GM12878 (cell line): ENCODE data around the gene CPNE6. TPM values are rescaled to one million over a fixed set of nuclear protein-coding genes. Genes with fewer than 3 reads are reported as not detected.

ENCODE experiments used
- ATAC-seq: fragments of 200-7000 bp; cut with Tn5 transposase; 3 replicates; pipeline ENCODE4 v1.9.1; 2020; ENCODE audit warnings: mild to moderate bottlenecking, moderate library complexity
- BruUV-seq: library from RNA; stranded (reverse); fragments of 400-500 nt; replicated peaks from 2 replicates; lab custom pipeline; 2021; lab: Mats Ljungman, UMichigan
- CTCF ChIA-PET: fragments of 300-600 bp; sonication (Branson Sonifier 250); formaldehyde crosslinking; extraction: SDS; loops from one replicate; lab custom pipeline; 2021; ENCODE audit warnings: inconsistent platforms; lab: Yijun Ruan, JAX
- POLR2A ChIA-PET: fragments of 350-600 bp; formaldehyde crosslinking; extraction: SDS; loops from one replicate; lab custom pipeline; 2021; ENCODE audit warnings: inconsistent platforms; lab: Charles Lee
- RAD21 ChIA-PET: fragments of 300-600 bp; sonication (Branson Sonifier 250); formaldehyde crosslinking; loops from one replicate; lab custom pipeline; 2023; ENCODE audit warnings: antibody characterized with exemption; ENCODE audit not compliant: unreplicated experiment; lab: Charles Lee
- SMC1A ChIA-PET: fragments of 300-600 bp; sonication (Branson Sonifier 250); formaldehyde crosslinking; loops from one replicate; lab custom pipeline; 2023; ENCODE audit not compliant: unreplicated experiment, uncharacterized antibody; lab: Charles Lee
- DNase-seq: peaks from one replicate; pipeline ENCODE4 v3.0.0-alpha.2; 2011; ENCODE audit warnings: low read depth, low spot score
- FAIRE-seq: peaks from 3 replicates; lab custom pipeline; 2011; peaks lifted over from hg19 to GRCh38; lab: Jason Lieb, UNC
- H2AFZ ChIP-seq: 2 replicates; pipeline ENCODE4 v1.6.0; 2011; ENCODE audit warnings: low read depth, low read length, control low read depth; ENCODE audit not compliant: control insufficient read depth
- H3K27ac ChIP-seq: 2 replicates; pipeline ENCODE4 v1.5.1; 2011; ENCODE audit warnings: control low read depth; ENCODE audit not compliant: control insufficient read depth, insufficient read depth
- H3K27me3 ChIP-seq, 2 experiments: replicated peaks in 1 of 2; 2 replicates each; pipeline versions ENCODE4 v1.6.0 to v1.6.1; 2011; ENCODE audit warnings: low read length in 1 of 2; ENCODE audit not compliant: control insufficient read depth in 2 of 2, insufficient read depth in 2 of 2
- H3K36me3 ChIP-seq, 2 experiments: 2 replicates each; pipeline ENCODE4 v1.5.1; 2011; ENCODE audit warnings: low read length in 1 of 2; ENCODE audit not compliant: control insufficient read depth in 2 of 2, insufficient read depth in 2 of 2
- H3K4me1 ChIP-seq: 2 replicates; pipeline ENCODE4 v1.6.1; 2011; ENCODE audit warnings: mild to moderate bottlenecking, low read length, moderate library complexity, mixed read lengths; ENCODE audit not compliant: control insufficient read depth, insufficient read depth
- H3K4me2 ChIP-seq: 2 replicates; pipeline ENCODE4 v1.6.0; 2011; ENCODE audit warnings: control low read depth; ENCODE audit not compliant: control insufficient read depth, insufficient read depth
- H3K4me3 ChIP-seq: fragments of 200-600 bp; sonication (generic); 2 replicates; pipeline ENCODE4 v1.5.1; 2016
- H3K79me2 ChIP-seq: 2 replicates; pipeline ENCODE4 v1.6.0; 2011; ENCODE audit warnings: low read length; ENCODE audit not compliant: control insufficient read depth, insufficient read depth
- H3K9ac ChIP-seq: 2 replicates; pipeline ENCODE4 v1.8.0; 2011; ENCODE audit warnings: low read length, control low read depth, mixed read lengths; ENCODE audit not compliant: control insufficient read depth, insufficient read depth
- H3K9me3 ChIP-seq: replicated peaks from 3 replicates; pipeline ENCODE4 v1.5.1; 2011; ENCODE audit warnings: mild to moderate bottlenecking, low read length; ENCODE audit not compliant: control insufficient read depth, insufficient read depth
- H4K20me1 ChIP-seq: 2 replicates; pipeline ENCODE4 v1.6.0; 2011; ENCODE audit not compliant: control insufficient read depth, insufficient read depth
- FOXM1 ChIP-seq: IDR thresholded peaks from 2 replicates; pipeline ENCODE4 v1.6.1; 2012; ENCODE audit warnings: low read depth, mild to moderate bottlenecking, inconsistent platforms, low read length, moderate library complexity
- HDAC2 ChIP-seq: fragments of 200-600 bp; sonication (generic); IDR thresholded peaks from 2 replicates; pipeline ENCODE4 v1.6.1; 2017
- JUNB ChIP-seq: IDR thresholded peaks from 2 replicates; pipeline ENCODE4 v1.6.1; 2016; ENCODE audit warnings: antibody characterized with exemption, mild to moderate bottlenecking
- KAT2A ChIP-seq: conservative IDR thresholded peaks from 2 replicates; pipeline ENCODE4 v1.6.1; 2011; ENCODE audit warnings: low read depth, low read length; ENCODE audit not compliant: control insufficient read depth
- POU2F2 ChIP-seq: IDR thresholded peaks from 3 replicates; pipeline ENCODE4 v1.6.1; 2011; ENCODE audit warnings: low read depth, mild to moderate bottlenecking, low read length, borderline replicate concordance
- RFX5 ChIP-seq: IDR thresholded peaks from 2 replicates; pipeline ENCODE4 v1.6.1; 2011; ENCODE audit warnings: low read depth, low read length, improper control_type of control experiment
- RUNX3 ChIP-seq: IDR thresholded peaks from 2 replicates; pipeline ENCODE4 v1.6.1; 2012; ENCODE audit warnings: low read length, inconsistent platforms
- SIN3A ChIP-seq: IDR thresholded peaks from 2 replicates; pipeline ENCODE4 v1.6.1; 2012; ENCODE audit warnings: low read depth, low read length, improper control_type of control experiment
- TCF7 ChIP-seq: IDR thresholded peaks from 2 replicates; pipeline ENCODE4 v1.6.1; 2014; ENCODE audit warnings: antibody characterized with exemption, borderline replicate concordance
- WGBS: methylation state at CpG from one replicate; pipeline ENCODE4 v1.1.6; 2016; ENCODE audit warnings: low lambda C conversion rate; ENCODE audit not compliant: insufficient replicate concordance, insufficient coverage; ENCODE audit errors: missing lambda C conversion rate; 5-methylcytosine and 5-hydroxymethylcytosine counted together
- in situ Hi-C: fragments of 300-500 bp; cut with MboI; formaldehyde crosslinking; loops from 9 replicates; pipeline ENCODE4 v1.14.3; 2018; ENCODE audit warnings: mixed read lengths
- intact Hi-C: fragments of 100-400 bp; cut with micrococcal nuclease; formaldehyde crosslinking; loops from one replicate; pipeline ENCODE4 v1.14.2; 2022; ENCODE audit not compliant: unreplicated experiment
- polyA plus RNA-seq, 11 experiments: library from polyadenylated mRNA; depleted of rRNA in 4 of 11; unstranded in 6 of 11; stranded (reverse) in 5 of 11; fragments of >200 nt; fragmentation: Nextera tagmentation in 4 of 11; fragmentation: Illumina TruSeq in 1 of 11; extraction: Ambion mirVana in 4 of 11; extraction: Trizol in 1 of 11; gene quantifications; 1 replicate in 1 of 11; 2 replicates in 10 of 11; pipeline versions ENCODE4 v1.2.1 to v1.2.3, GENCODE V29; 2011 to 2016; ENCODE audit warnings: inconsistent platforms in 2 of 11, missing spikeins in 2 of 11, low read depth in 1 of 11
- total RNA-seq, 4 experiments: library from RNA; depleted of rRNA in 3 of 4; stranded (reverse); fragments of >200 nt in 3 of 4; fragmentation: Illumina TruSeq in 1 of 4; extraction: Trizol in 1 of 4; gene quantifications; 2 replicates each; pipeline versions ENCODE4 v1.2.1 to v1.2.3, GENCODE V29; 2013 to 2021
- TF ChIP-seq, protein P1 (sequence below): fragments of 450-650 bp; IDR thresholded peaks from 2 replicates; pipeline ENCODE4 v1.6.1; 2017; ENCODE audit warnings: mild to moderate bottlenecking, moderate library complexity
- TF ChIP-seq, protein P2 (sequence below): fragments of 450-650 bp; IDR thresholded peaks from 2 replicates; pipeline ENCODE4 v1.6.1; 2017; ENCODE audit warnings: mild to moderate bottlenecking, moderate library complexity

CPNE6 gene
- total and polyA plus RNA-seq, 10 of the 15 experiments (the other 5 are each of a cell fraction or from before 2014, with no cell fraction given) = 0.06 to 0.43 (median 0.18) TPM; not detected in 3

DNA sequence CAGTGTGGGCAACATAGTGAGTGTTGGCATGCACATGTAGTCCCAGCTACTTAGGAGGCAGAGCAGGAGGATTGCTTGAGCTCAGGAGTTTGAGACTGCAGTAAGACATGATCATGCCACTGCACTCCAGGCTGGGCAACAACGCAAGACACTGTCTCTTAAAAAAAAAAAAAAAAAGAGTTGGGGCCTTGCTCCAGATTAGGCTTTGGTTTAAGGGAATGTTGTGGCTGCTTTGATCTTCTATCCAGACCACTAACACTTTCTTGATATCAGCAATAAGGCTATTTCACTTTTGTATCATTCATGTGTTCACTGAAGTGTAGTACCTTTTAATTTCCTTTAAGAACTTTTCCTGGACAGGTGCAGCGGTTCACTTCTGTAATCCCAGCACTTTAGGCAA lies 56.3 kb downstream of the CPNE6 start:
- peak; percentile 27 for FAIRE-seq
- BruUV-seq = no TSS peak
- peaks cover 2 to 4% of the 10 kb centered on the region in 2 experiments; a peak in 3 of 4 replicates for H3K36me3 ChIP-seq
- TF ChIP-seq RUNX3 (peak; percentile 71), RFX5 (no peak), KAT2A (no peak), TCF7 (0 out of 2 replicates have a peak, but pooled peaks have one; percentile 39), HDAC2 (no peak), FOXM1 (no peak), POU2F2 (no peak), SIN3A (no peak), JUNB (0 out of 2 replicates have a peak, but pooled peaks have one; percentile 15)
- TF ChIP-seq, protein P1, sequence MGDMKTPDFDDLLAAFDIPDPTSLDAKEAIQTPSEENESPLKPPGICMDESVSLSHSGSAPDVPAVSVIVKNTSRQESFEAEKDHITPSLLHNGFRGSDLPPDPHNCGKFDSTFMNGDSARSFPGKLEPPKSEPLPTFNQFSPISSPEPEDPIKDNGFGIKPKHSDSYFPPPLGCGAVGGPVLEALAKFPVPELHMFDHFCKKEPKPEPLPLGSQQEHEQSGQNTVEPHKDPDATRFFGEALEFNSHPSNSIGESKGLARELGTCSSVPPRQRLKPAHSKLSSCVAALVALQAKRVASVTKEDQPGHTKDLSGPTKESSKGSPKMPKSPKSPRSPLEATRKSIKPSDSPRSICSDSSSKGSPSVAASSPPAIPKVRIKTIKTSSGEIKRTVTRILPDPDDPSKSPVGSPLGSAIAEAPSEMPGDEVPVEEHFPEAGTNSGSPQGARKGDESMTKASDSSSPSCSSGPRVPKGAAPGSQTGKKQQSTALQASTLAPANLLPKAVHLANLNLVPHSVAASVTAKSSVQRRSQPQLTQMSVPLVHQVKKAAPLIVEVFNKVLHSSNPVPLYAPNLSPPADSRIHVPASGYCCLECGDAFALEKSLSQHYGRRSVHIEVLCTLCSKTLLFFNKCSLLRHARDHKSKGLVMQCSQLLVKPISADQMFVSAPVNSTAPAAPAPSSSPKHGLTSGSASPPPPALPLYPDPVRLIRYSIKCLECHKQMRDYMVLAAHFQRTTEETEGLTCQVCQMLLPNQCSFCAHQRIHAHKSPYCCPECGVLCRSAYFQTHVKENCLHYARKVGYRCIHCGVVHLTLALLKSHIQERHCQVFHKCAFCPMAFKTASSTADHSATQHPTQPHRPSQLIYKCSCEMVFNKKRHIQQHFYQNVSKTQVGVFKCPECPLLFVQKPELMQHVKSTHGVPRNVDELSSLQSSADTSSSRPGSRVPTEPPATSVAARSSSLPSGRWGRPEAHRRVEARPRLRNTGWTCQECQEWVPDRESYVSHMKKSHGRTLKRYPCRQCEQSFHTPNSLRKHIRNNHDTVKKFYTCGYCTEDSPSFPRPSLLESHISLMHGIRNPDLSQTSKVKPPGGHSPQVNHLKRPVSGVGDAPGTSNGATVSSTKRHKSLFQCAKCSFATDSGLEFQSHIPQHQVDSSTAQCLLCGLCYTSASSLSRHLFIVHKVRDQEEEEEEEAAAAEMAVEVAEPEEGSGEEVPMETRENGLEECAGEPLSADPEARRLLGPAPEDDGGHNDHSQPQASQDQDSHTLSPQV = no peak
- TF ChIP-seq, protein P2, sequence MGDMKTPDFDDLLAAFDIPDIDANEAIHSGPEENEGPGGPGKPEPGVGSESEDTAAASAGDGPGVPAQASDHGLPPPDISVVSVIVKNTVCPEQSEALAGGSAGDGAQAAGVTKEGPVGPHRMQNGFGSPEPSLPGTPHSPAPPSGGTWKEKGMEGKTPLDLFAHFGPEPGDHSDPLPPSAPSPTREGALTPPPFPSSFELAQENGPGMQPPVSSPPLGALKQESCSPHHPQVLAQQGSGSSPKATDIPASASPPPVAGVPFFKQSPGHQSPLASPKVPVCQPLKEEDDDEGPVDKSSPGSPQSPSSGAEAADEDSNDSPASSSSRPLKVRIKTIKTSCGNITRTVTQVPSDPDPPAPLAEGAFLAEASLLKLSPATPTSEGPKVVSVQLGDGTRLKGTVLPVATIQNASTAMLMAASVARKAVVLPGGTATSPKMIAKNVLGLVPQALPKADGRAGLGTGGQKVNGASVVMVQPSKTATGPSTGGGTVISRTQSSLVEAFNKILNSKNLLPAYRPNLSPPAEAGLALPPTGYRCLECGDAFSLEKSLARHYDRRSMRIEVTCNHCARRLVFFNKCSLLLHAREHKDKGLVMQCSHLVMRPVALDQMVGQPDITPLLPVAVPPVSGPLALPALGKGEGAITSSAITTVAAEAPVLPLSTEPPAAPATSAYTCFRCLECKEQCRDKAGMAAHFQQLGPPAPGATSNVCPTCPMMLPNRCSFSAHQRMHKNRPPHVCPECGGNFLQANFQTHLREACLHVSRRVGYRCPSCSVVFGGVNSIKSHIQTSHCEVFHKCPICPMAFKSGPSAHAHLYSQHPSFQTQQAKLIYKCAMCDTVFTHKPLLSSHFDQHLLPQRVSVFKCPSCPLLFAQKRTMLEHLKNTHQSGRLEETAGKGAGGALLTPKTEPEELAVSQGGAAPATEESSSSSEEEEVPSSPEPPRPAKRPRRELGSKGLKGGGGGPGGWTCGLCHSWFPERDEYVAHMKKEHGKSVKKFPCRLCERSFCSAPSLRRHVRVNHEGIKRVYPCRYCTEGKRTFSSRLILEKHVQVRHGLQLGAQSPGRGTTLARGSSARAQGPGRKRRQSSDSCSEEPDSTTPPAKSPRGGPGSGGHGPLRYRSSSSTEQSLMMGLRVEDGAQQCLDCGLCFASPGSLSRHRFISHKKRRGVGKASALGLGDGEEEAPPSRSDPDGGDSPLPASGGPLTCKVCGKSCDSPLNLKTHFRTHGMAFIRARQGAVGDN = no peak
- peak overlapping the region; percentile 37; the same call in 1 of the 2 replicates for H3K4me3 ChIP-seq
- DNase-seq = no peak
- no peaks in the 10 kb centered on the region for H3K79me2 ChIP-seq
- intact Hi-C loops (no loop called here), in situ Hi-C loops (no loop called here)
- ChIA-PET CTCF (interaction anchor here (0.8 to 1.2 kb wide), 4 partner anchors 9 to 88 kb away, joined by 3 to 4 read pairs (median 4); partner anchors contain the start of genes IRF9 and MDP1), SMC1A (interaction anchor here (1.0 to 6.1 kb wide), 7 partner anchors 8 to 34 kb away, joined by 3 to 47 read pairs (median 4); partner anchors contain the start of genes DCAF11, IRF9, NRL and PSME1), POLR2A (interaction anchor here (5.9 to 17.1 kb wide), 2 partner anchors 8 to 12 kb away, joined by 52 to 276 read pairs; partner anchors contain the start of genes DCAF11, EMC9, FITM1 and NRL), RAD21 (interaction anchor here (1.6 to 2.9 kb wide), 3 partner anchors 8 to 33 kb away, joined by 6 to 16 read pairs (median 11); partner anchors contain the start of genes DCAF11, IRF9, NRL and PSME1)
- H3K4me1 ChIP-seq = peaks cover 33% of the 10 kb centered on the region
- no peak overlapping the region for H2AFZ ChIP-seq
- H3K27me3 ChIP-seq = no peaks in the 10 kb centered on the region
- no peak overlapping the region for H3K9ac ChIP-seq
- 52% methylated on average over 1 of the region's 2 CpGs for WGBS
- ATAC-seq = no peak; the same call in 2 of the 3 replicates
- H3K27ac ChIP-seq = peak overlapping the region; percentile 42
- no peaks in the 10 kb centered on the region for H3K9me3 ChIP-seq
- peak overlapping the region; percentile 41; the same call in 1 of the 2 replicates for H3K4me2 ChIP-seq
- H4K20me1 ChIP-seq = no peaks in the 10 kb centered on the region
